IMR-90 (cell line): ENCODE results near the gene CRYGN. TPM values are rescaled to one million over a fixed set of nuclear protein-coding genes. Genes with fewer than 3 reads are reported as not detected.

ENCODE experiments used
- ATAC-seq: fragments of 200-7000 bp; cut with Tn5 transposase; 2 replicates; pipeline ENCODE4 v1.9.1; 2020; ENCODE audit warnings: low read depth, mild to moderate bottlenecking, moderate library complexity
- BruUV-seq: library from RNA; stranded (reverse); fragments of 400-500 nt; replicated peaks from 2 replicates; lab custom pipeline; 2021; lab: Mats Ljungman, UMichigan
- CTCF ChIA-PET: fragments of 300-600 bp; formaldehyde crosslinking; extraction: SDS; loops from one replicate; lab custom pipeline; 2021; ENCODE audit warnings: antibody characterized with exemption; lab: Yijun Ruan, JAX
- POLR2A ChIA-PET: fragments of 300-600 bp; sonication (Branson Sonifier 250); formaldehyde crosslinking; loops from one replicate; lab custom pipeline; 2022; ENCODE audit warnings: antibody characterized with exemption; ENCODE audit not compliant: unreplicated experiment; lab: Charles Lee
- DNase-seq: peaks from one replicate; pipeline ENCODE4 v3.0.0; 2013
- H2AFZ ChIP-seq: replicated peaks from 2 replicates; pipeline ENCODE3; 2013; ENCODE audit warnings: low read length, mild to moderate bottlenecking; ENCODE audit not compliant: poor library complexity
- H2AK5ac ChIP-seq: 2 replicates; pipeline ENCODE4 v1.6.1; 2013; ENCODE audit warnings: low read depth, low read length, inconsistent platforms
- H2AK9ac ChIP-seq: replicated peaks from 2 replicates; pipeline ENCODE3; 2013; ENCODE audit warnings: mild to moderate bottlenecking, low read depth, low read length, moderate library complexity; ENCODE audit not compliant: poor library complexity
- H2BK120ac ChIP-seq: 2 replicates; pipeline ENCODE4 v1.6.1; 2013; ENCODE audit warnings: low read depth, low read length, inconsistent platforms
- H2BK15ac ChIP-seq: 3 replicates; pipeline ENCODE4 v1.6.1; 2013; ENCODE audit warnings: low read depth, low read length, inconsistent platforms
- H2BK20ac ChIP-seq: 2 replicates; pipeline ENCODE4 v1.6.1; 2013; ENCODE audit warnings: low read depth, mild to moderate bottlenecking, inconsistent platforms, low read length, moderate library complexity
- H2BK5ac ChIP-seq: 2 replicates; pipeline ENCODE4 v1.6.1; 2013; ENCODE audit warnings: mild to moderate bottlenecking, low read depth, low read length, inconsistent platforms; ENCODE audit not compliant: poor library complexity, severe bottlenecking
- H3K14ac ChIP-seq: replicated peaks from 2 replicates; pipeline ENCODE4 v1.6.1; 2013; ENCODE audit warnings: low read depth, low read length, inconsistent platforms
- H3K18ac ChIP-seq: 2 replicates; pipeline ENCODE4 v1.6.1; 2013; ENCODE audit warnings: low read depth, low read length, control low read depth
- H3K23ac ChIP-seq: 2 replicates; pipeline ENCODE4 v1.6.1; 2013; ENCODE audit warnings: low read depth, low read length, inconsistent platforms
- H3K27ac ChIP-seq: 2 replicates; pipeline ENCODE4 v1.5.1; 2013; ENCODE audit warnings: mild to moderate bottlenecking, control low read depth, low read length; ENCODE audit not compliant: insufficient read depth
- H3K27me3 ChIP-seq: 2 replicates; pipeline ENCODE4 v1.6.1; 2013; ENCODE audit warnings: low read length; ENCODE audit not compliant: control insufficient read depth, insufficient read depth
- H3K36me3 ChIP-seq: 2 replicates; pipeline ENCODE4 v1.6.1; 2013; ENCODE audit warnings: low read length, mixed read lengths; ENCODE audit not compliant: control insufficient read depth, insufficient read depth
- H3K4ac ChIP-seq: 2 replicates; pipeline ENCODE4 v1.6.1; 2013; ENCODE audit warnings: low read depth, low read length, inconsistent platforms
- H3K4me1 ChIP-seq: 2 replicates; pipeline ENCODE4 v1.6.1; 2013; ENCODE audit warnings: low read length, mixed read lengths; ENCODE audit not compliant: control insufficient read depth, insufficient read depth
- H3K4me2 ChIP-seq: 2 replicates; pipeline ENCODE4 v1.6.1; 2013; ENCODE audit warnings: low read depth, mild to moderate bottlenecking, control low read depth, low read length, moderate library complexity
- H3K4me3 ChIP-seq: 2 replicates; pipeline ENCODE4 v1.5.1; 2013; ENCODE audit warnings: low read depth, mild to moderate bottlenecking, control low read depth, low read length, moderate library complexity; ENCODE audit not compliant: insufficient read depth
- H3K56ac ChIP-seq: 2 replicates; pipeline ENCODE4 v1.6.1; 2013; ENCODE audit warnings: low read length, inconsistent platforms; ENCODE audit not compliant: insufficient read depth; ENCODE audit errors: extremely low read depth
- H3K79me1 ChIP-seq, 2 experiments: 2 replicates each; pipeline ENCODE4 v1.6.1; 2013; ENCODE audit warnings: low read length in 2 of 2, inconsistent platforms in 1 of 2, low read depth in 1 of 2
- H3K9ac ChIP-seq: 2 replicates; pipeline ENCODE4 v1.6.1; 2013; ENCODE audit warnings: low read depth, low read length, control low read depth
- H3K9me1 ChIP-seq: 2 replicates; pipeline ENCODE4 v1.6.1; 2013; ENCODE audit warnings: low read length, inconsistent platforms; ENCODE audit not compliant: insufficient read depth
- H3K9me3 ChIP-seq: 2 replicates; pipeline ENCODE4 v1.6.1; 2013; ENCODE audit warnings: low read length; ENCODE audit not compliant: control insufficient read depth, insufficient read depth
- H4K20me1 ChIP-seq: 2 replicates; pipeline ENCODE4 v1.6.1; 2013; ENCODE audit warnings: low read length, inconsistent platforms; ENCODE audit not compliant: insufficient read depth
- H4K5ac ChIP-seq: 2 replicates; pipeline ENCODE4 v1.6.1; 2013; ENCODE audit warnings: mild to moderate bottlenecking, low read depth, low read length, control low read depth
- H4K8ac ChIP-seq, 2 experiments: 2 replicates each; pipeline ENCODE4 v1.6.1; 2013; ENCODE audit warnings: low read depth in 2 of 2, low read length in 2 of 2, control low read depth in 1 of 2, inconsistent platforms in 1 of 2
- H4K91ac ChIP-seq: 2 replicates; pipeline ENCODE4 v1.6.1; 2013; ENCODE audit warnings: low read depth, low read length, inconsistent platforms; ENCODE audit not compliant: insufficient read depth
- CEBPB ChIP-seq: IDR thresholded peaks from 2 replicates; pipeline ENCODE4 v1.6.1; 2012; ENCODE audit warnings: low read depth, low read length, improper control_type of control experiment
- MAFK ChIP-seq: IDR thresholded peaks from 2 replicates; pipeline ENCODE4 v1.6.1; 2012; ENCODE audit warnings: low read depth, low read length, improper control_type of control experiment
- MXI1 ChIP-seq: IDR thresholded peaks from 2 replicates; pipeline ENCODE4 v1.6.1; 2012; ENCODE audit warnings: low read depth, mild to moderate bottlenecking, low read length, moderate library complexity, borderline replicate concordance
- RAD21 ChIP-seq: IDR thresholded peaks from 2 replicates; pipeline ENCODE4 v1.6.1; 2012; ENCODE audit warnings: low read length, improper control_type of control experiment
- RCOR1 ChIP-seq: IDR thresholded peaks from 2 replicates; pipeline ENCODE4 v1.6.1; 2012; ENCODE audit warnings: mild to moderate bottlenecking, low read length, improper control_type of control experiment; ENCODE audit not compliant: insufficient replicate concordance
- RFX5 ChIP-seq: IDR thresholded peaks from 2 replicates; pipeline ENCODE4 v1.8.0; 2012; ENCODE audit warnings: low read depth, mild to moderate bottlenecking, low read length, moderate library complexity
- SMC3 ChIP-seq: fragments of 150-350 bp; IDR thresholded peaks from 2 replicates; pipeline ENCODE4 v1.6.1; 2016; ENCODE audit warnings: low read depth, mild to moderate bottlenecking, antibody characterized with exemption, low read length, moderate library complexity
- WGBS, 2 experiments: methylation state at CpG; one replicate each; pipeline versions ENCODE4 v1.1.5 to v1.1.7; 2013; ENCODE audit warnings: missing lambda C conversion rate in 2 of 2; ENCODE audit not compliant: insufficient read length in 1 of 2; ENCODE audit errors: extremely low coverage in 2 of 2; 5-methylcytosine and 5-hydroxymethylcytosine counted together
- dilution Hi-C: fragments of 300-500 bp; cut with HindIII; formaldehyde crosslinking; loops from one replicate; pipeline ENCODE4 v1.14.3; 2018; ENCODE audit warnings: low sequenced_read_pairs; ENCODE audit not compliant: unreplicated experiment
- in situ Hi-C: fragments of 300-500 bp; cut with MboI; formaldehyde crosslinking; loops from 3 replicates; pipeline ENCODE4 v1.14.3; 2019; ENCODE audit warnings: low sequenced_read_pairs, inconsistent platforms, mixed read lengths
- intact Hi-C: fragments of 100-400 bp; cut with micrococcal nuclease; formaldehyde crosslinking; loops from 2 replicates; pipeline ENCODE4 v1.10.0; 2022
- polyA plus RNA-seq, 3 experiments: library from polyadenylated mRNA; depleted of rRNA; stranded (reverse); fragments of >200 nt; gene quantifications; 2 replicates each; pipeline ENCODE4 v1.2.3, GENCODE V29; 2012; ENCODE audit warnings: low replicate concordance in 1 of 3
- total RNA-seq: library from RNA; depleted of rRNA; stranded (reverse); fragments of >200 nt; gene quantifications from 2 replicates; pipeline ENCODE4 v1.2.3, GENCODE V29; 2012
- TF ChIP-seq, protein P1 (sequence below): fragments of 150-350 bp; IDR thresholded peaks from 2 replicates; pipeline ENCODE4 v1.6.1; 2017; ENCODE audit warnings: mild to moderate bottlenecking, antibody characterized with exemption, low read length, low read depth
- TF ChIP-seq, protein P2 (sequence below): conservative IDR thresholded peaks from 2 replicates; pipeline ENCODE4 v1.5.1; 2012; ENCODE audit warnings: mild to moderate bottlenecking, low read depth, low read length, improper control_type of control experiment

The CRYGN gene
- total and polyA plus RNA-seq, 2 of the 4 experiments (the other 2 are of a cell fraction), result not detected

DNA sequence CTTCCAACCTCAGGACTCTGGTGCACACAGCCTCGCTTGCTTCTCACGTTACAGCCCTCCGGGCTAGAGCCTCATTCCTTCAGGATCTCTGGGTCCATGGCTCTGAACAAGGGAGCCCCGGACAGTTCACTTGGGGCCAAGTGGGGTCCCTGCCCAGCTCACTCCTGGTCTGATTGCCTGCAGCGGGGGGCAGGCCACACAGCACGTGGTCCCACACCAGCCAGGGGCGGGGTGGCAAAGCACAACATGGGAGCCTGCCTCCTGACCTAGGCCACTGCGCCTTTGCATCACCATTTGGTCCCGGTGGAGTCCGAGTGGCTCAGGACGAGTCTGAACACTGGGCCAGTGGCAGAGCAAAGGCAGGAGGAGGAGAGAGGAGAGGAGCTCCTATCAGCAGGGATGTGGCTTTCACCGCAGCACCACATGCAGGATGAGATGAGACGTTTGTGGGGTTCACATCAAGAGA is 13.4 kb upstream of the CRYGN start:
- H3K9ac ChIP-seq, result no peak overlapping the region
- H4K8ac ChIP-seq, result no peak overlapping the region
- POLR2A ChIA-PET, result no interaction called here
- ATAC-seq (no peak), DNase-seq (no peak)
- H2AK9ac ChIP-seq, result no peak overlapping the region
- H3K56ac ChIP-seq, result no peak overlapping the region
- H3K18ac ChIP-seq, result no peak overlapping the region
- no peak overlapping the region for H3K14ac ChIP-seq
- H3K9me3 ChIP-seq, result no peaks in the 10 kb centered on the region
- H3K79me1 ChIP-seq, result no peaks in the 10 kb centered on the region
- CTCF ChIA-PET, result no interaction called here
- H3K4ac ChIP-seq, result no peak overlapping the region
- dilution Hi-C loops, result no loop called here
- BruUV-seq, result no TSS peak
- H2BK120ac ChIP-seq, result no peak overlapping the region
- no peak overlapping the region for H2AK5ac ChIP-seq
- no peaks in the 10 kb centered on the region; the same call in 1 of the 2 replicates for H3K27me3 ChIP-seq
- intact Hi-C loops, result no loop called here
- TF ChIP-seq, protein P1, sequence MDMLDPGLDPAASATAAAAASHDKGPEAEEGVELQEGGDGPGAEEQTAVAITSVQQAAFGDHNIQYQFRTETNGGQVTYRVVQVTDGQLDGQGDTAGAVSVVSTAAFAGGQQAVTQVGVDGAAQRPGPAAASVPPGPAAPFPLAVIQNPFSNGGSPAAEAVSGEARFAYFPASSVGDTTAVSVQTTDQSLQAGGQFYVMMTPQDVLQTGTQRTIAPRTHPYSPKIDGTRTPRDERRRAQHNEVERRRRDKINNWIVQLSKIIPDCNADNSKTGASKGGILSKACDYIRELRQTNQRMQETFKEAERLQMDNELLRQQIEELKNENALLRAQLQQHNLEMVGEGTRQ, result no peak
- TF ChIP-seq CEBPB (no peak), RAD21 (no peak), RCOR1 (no peak), MAFK (no peak), MXI1 (no peak), SMC3 (no peak), RFX5 (no peak)
- TF ChIP-seq, protein P2, sequence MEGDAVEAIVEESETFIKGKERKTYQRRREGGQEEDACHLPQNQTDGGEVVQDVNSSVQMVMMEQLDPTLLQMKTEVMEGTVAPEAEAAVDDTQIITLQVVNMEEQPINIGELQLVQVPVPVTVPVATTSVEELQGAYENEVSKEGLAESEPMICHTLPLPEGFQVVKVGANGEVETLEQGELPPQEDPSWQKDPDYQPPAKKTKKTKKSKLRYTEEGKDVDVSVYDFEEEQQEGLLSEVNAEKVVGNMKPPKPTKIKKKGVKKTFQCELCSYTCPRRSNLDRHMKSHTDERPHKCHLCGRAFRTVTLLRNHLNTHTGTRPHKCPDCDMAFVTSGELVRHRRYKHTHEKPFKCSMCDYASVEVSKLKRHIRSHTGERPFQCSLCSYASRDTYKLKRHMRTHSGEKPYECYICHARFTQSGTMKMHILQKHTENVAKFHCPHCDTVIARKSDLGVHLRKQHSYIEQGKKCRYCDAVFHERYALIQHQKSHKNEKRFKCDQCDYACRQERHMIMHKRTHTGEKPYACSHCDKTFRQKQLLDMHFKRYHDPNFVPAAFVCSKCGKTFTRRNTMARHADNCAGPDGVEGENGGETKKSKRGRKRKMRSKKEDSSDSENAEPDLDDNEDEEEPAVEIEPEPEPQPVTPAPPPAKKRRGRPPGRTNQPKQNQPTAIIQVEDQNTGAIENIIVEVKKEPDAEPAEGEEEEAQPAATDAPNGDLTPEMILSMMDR, result no peak
- no peak overlapping the region for H4K5ac ChIP-seq
- WGBS, 2 experiments, result 70% methylated on average over 9 of the region's 13 CpGs; no CpG with 5 or more reads in 1 of the 2 experiments
- no peak overlapping the region for H4K91ac ChIP-seq
- H3K23ac ChIP-seq, result no peak overlapping the region
- no peak overlapping the region for H2BK5ac ChIP-seq
- in situ Hi-C loops, result loop anchor here (25.0 kb wide), 1 partner anchor 309 kb away; no protein-coding TSS in a partner anchor
- H4K20me1 ChIP-seq, result no peaks in the 10 kb centered on the region
- H3K9me1 ChIP-seq, result no peaks in the 10 kb centered on the region
- no peak overlapping the region for H2BK20ac ChIP-seq
- no peak overlapping the region for H2AFZ ChIP-seq
- no peaks in the 10 kb centered on the region; the same call in 1 of the 2 replicates for H3K4me1 ChIP-seq
- H3K4me2 ChIP-seq, result no peak overlapping the region
- no peak overlapping the region for H3K27ac ChIP-seq
- no peak overlapping the region for H3K4me3 ChIP-seq
- H3K36me3 ChIP-seq, result no peaks in the 10 kb centered on the region
- no peak overlapping the region for H2BK15ac ChIP-seq
